ENCODE measurements around the gene TRPM3.

GRCh38 chr9:71144495-71144894 lies 23.1 kb upstream of the TRPM3 start:
- TF ChIP-seq SPI1 (IDR thresholded peaks at IDR 0.05; ENCODE audit: borderline replicate concordance, low read depth) = no peak
- no peak for TF ChIP-seq CTCF (IDR thresholded peaks at IDR 0.05; ENCODE audit: insufficient read depth, low read length)
- no peak for TF ChIP-seq POLR2AphosphoS5 (IDR thresholded peaks at IDR 0.05; ENCODE audit: low read depth)
- TF ChIP-seq REST (IDR thresholded peaks at IDR 0.05; ENCODE audit: insufficient replicate concordance, low read depth) = no peak
